Erythroblast (primary cell): ENCODE measurements around the gene TMEM26.

Experiments used
- GATA1 ChIP-seq: IDR thresholded peaks from 2 replicates; pipeline ENCODE4 v1.6.1; 2011; ENCODE audit warnings: low read depth, mild to moderate bottlenecking, control low read depth, low read length, moderate library complexity
- POLR2A ChIP-seq: IDR thresholded peaks from 2 replicates; pipeline ENCODE4 v1.6.1; 2011; ENCODE audit warnings: mild to moderate bottlenecking, low read length

GRCh38 chr10:61471491-61471890 is 18.3 kb upstream of the TMEM26 start:
- TF ChIP-seq POLR2A (no peak), GATA1 (no peak)
